Measurements from ENCODE around the gene SPTBN2.
A peak's percentile ranks its signal among the peaks of the same experiment; 100 is the strongest.

The SPTBN2 gene

DNA sequence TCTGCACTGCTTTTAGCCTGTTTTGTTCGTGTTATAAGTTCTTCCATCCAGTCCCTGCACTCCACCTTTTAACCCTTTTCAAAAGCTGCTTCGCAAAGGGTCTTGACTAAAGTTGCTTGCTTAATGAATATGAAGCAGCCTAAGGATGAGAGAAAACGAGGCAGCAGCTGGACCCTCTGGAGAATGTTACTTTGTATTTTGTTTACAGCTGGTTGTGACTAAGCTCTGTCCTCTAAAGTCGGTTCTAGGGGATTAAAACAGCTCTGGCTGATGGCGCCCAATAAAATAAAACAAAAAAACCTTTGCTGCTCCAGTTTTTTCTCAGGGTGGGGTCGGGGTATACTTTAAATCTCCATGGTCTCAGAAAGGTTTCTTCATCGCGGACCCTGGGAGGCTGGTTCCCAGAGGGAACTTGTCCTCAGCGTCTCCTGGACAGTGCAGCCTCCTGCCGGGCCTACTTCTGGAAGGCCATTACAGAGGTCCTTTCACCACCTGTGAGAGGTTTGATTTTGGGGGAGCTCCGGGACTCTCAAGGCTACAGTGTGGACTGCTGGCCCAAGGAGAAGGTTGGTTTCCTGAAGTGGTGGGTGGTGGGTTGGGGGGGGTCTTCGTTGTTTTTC lies 91.3 kb downstream of the SPTBN2 start:
- DNase-seq (ENCODE audit: low read depth in 1 of 2, low spot score in 1 of 2), result no peak
- Histone ChIP-seq H3K27me3 (ENCODE audit: insufficient read depth, poor library complexity, severe bottlenecking) (no peaks in the 10 kb centered on the region), H3K27ac (replicated peaks) (peak overlapping the region; percentile 69), H3K4me3 (replicated peaks; ENCODE audit: insufficient read depth, low read length) (peak overlapping the region; percentile 37)
- no peak for TF ChIP-seq SPI1 (IDR thresholded peaks at IDR 0.05; ENCODE audit: borderline replicate concordance, low read depth)
- TF ChIP-seq, protein P1, sequence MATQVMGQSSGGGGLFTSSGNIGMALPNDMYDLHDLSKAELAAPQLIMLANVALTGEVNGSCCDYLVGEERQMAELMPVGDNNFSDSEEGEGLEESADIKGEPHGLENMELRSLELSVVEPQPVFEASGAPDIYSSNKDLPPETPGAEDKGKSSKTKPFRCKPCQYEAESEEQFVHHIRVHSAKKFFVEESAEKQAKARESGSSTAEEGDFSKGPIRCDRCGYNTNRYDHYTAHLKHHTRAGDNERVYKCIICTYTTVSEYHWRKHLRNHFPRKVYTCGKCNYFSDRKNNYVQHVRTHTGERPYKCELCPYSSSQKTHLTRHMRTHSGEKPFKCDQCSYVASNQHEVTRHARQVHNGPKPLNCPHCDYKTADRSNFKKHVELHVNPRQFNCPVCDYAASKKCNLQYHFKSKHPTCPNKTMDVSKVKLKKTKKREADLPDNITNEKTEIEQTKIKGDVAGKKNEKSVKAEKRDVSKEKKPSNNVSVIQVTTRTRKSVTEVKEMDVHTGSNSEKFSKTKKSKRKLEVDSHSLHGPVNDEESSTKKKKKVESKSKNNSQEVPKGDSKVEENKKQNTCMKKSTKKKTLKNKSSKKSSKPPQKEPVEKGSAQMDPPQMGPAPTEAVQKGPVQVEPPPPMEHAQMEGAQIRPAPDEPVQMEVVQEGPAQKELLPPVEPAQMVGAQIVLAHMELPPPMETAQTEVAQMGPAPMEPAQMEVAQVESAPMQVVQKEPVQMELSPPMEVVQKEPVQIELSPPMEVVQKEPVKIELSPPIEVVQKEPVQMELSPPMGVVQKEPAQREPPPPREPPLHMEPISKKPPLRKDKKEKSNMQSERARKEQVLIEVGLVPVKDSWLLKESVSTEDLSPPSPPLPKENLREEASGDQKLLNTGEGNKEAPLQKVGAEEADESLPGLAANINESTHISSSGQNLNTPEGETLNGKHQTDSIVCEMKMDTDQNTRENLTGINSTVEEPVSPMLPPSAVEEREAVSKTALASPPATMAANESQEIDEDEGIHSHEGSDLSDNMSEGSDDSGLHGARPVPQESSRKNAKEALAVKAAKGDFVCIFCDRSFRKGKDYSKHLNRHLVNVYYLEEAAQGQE (IDR thresholded peaks at IDR 0.05; ENCODE audit: insufficient replicate concordance, low read depth), result peak; percentile 14
- no peak for TF ChIP-seq POLR2AphosphoS5 (IDR thresholded peaks at IDR 0.05; ENCODE audit: low read depth)
- TF ChIP-seq GABPA (IDR thresholded peaks at IDR 0.05; ENCODE audit: low read depth), result no peak

DNA sequence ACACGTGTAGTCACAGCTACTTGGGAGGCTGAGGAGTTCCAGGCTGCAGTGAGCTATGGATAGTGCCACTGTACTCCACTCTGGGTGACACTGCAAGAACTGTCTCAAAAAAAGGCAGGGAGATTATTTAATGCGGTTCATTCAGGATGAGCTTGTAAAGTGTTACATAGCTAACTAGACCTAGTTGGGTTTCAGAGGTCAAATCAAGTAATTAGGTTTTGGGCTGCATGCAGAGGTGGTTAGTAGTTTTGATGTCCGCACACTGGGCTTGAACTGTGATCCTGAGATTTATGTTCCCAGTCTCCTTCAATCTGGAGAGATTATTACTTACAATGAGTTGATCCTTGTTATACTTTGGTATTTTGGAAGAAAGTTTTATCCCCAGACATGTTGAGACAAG lies 92.6 kb downstream of the SPTBN2 start:
- TF ChIP-seq GABPA (IDR thresholded peaks at IDR 0.05; ENCODE audit: low read depth) (no peak), SPI1 (IDR thresholded peaks at IDR 0.05; ENCODE audit: borderline replicate concordance, low read depth) (no peak), POLR2AphosphoS5 (IDR thresholded peaks at IDR 0.05; ENCODE audit: low read depth) (no peak)
- TF ChIP-seq, protein P2, sequence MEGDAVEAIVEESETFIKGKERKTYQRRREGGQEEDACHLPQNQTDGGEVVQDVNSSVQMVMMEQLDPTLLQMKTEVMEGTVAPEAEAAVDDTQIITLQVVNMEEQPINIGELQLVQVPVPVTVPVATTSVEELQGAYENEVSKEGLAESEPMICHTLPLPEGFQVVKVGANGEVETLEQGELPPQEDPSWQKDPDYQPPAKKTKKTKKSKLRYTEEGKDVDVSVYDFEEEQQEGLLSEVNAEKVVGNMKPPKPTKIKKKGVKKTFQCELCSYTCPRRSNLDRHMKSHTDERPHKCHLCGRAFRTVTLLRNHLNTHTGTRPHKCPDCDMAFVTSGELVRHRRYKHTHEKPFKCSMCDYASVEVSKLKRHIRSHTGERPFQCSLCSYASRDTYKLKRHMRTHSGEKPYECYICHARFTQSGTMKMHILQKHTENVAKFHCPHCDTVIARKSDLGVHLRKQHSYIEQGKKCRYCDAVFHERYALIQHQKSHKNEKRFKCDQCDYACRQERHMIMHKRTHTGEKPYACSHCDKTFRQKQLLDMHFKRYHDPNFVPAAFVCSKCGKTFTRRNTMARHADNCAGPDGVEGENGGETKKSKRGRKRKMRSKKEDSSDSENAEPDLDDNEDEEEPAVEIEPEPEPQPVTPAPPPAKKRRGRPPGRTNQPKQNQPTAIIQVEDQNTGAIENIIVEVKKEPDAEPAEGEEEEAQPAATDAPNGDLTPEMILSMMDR (IDR thresholded peaks at IDR 0.05; ENCODE audit: insufficient read depth, low read length), result no peak
- TF ChIP-seq, protein P1 (IDR thresholded peaks at IDR 0.05; ENCODE audit: insufficient replicate concordance, low read depth), result no peak
- Histone ChIP-seq H3K4me3 (replicated peaks; ENCODE audit: insufficient read depth, low read length) (no peak overlapping the region), H3K27me3 (ENCODE audit: insufficient read depth, poor library complexity, severe bottlenecking) (no peaks in the 10 kb centered on the region), H3K27ac (replicated peaks) (no peak overlapping the region)
- DNase-seq (ENCODE audit: low read depth in 1 of 2, low spot score in 1 of 2), result no peak

All from HL-60 (cell line).